Measurements from ENCODE around the gene PPP1R14C.
"Not testable (repeated sequence)": the region's sequence is repeated elsewhere in the genome, so short reads cannot be mapped to it uniquely, and the experiment has no call there.

PPP1R14C gene

DNA sequence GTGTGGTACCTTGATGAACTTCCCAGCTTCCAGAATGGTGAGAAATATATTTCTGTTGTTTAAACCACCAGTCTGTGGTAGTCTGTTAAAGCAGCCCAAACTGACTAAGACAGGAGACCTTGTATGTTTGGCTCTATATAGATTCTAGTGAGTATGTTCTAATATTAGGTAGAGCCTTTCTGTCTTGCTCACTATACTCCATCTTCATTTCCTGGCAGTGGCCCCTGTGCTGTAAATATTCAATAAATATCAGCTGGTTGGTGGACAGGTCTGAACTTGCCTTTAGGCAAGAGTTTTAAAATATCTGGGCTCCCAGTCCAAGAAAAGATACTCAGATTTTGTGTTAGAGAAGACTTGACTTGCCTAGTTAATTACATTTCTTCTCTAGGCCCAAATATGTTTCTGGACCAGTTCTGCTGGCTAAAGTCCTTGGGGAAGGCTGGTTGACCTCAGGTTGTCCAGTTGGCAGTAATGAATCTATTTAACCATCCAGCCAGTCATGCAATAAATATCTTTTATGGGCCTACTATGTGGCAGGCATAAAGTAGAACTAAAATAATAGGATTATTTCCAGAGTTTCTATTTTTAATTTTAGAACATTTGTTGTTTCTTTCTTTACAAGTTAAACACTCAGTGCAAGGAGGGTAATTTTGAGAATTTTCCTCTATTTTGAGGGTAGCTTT lies 22.3 kb downstream of the PPP1R14C start:
- in situ Hi-C loops (cut with MboI; ENCODE audit: low sequenced_read_pairs), result no loop called here

DNA sequence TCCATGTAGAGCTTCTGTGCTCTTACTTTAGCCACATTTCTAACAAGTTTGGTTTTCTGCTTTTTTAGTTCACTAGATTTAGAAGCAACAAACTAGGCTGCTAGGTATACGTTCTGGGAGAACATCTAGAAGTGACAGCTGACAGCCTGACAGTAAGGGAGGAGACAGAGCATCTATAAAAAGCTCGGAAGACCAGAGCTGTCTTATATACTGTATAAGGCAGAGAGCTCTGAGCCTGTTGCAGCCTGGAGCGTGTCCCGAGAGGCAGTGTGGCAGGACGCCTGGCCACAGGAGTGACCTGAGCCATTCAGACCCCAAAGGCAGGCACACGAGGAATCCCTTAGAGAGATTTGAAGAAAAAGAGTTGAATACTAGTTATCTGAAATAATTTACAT lies 24.6 kb downstream of the PPP1R14C start:
- in situ Hi-C loops (cut with MboI; ENCODE audit: low sequenced_read_pairs), result no loop called here

DNA sequence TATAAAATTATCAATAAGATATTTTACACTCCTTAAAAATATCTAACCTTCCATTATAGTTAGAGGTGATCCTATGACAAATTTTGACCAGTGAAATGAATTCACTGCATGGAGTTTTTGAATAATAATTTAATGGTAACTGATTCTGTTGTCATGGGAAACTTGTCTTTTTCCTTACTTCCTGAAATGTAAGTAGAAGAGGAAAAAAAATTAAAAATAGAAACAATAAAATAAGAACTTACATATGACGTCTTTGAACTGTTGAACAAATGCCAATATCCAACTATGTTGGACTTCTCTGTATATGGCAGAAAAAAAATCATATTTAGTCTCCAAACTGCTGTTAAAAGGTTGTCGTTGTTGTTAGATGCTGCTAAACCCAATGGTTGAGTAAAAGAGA lies 26.3 kb downstream of the PPP1R14C start:
- in situ Hi-C loops (cut with MboI; ENCODE audit: low sequenced_read_pairs), result no loop called here

DNA sequence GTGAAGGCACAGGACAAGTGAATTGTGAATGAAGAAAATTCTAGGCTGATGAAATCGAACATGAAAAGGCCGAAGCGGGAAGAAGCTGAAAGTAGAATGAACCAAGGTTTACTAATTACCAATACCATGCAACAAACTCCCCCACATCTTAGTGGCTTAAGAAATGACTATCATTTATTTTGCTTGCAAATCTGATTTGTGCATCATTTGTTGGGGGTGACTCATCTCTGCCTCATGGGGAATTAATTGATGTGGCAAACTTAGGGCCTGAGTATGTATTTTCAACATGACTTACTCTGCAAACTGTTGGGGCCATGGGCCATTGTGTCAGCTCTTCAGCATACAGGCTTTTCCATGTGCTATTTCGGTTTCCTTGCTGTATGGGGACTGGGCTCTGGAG lies 26.8 kb downstream of the PPP1R14C start:
- in situ Hi-C loops (cut with MboI; ENCODE audit: low sequenced_read_pairs), result no loop called here

DNA sequence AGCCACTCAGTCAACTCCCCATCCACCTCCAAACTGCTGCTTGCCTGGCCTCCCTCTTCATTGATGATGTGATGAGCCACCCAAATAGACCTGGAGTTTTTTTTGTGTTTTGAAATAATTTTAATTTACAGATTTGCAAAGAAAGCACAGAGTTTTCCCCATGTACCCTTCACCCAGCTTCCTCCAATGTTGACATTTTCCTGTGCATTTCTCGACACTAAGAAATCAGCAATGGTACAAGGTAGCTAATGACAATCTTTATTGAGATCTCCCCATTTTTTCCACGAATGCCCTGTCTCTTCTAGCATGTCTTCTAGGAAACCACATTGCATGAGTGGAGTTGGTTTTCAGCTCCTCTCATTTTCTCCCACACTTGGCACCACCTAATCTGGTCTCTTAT lies 30.1 kb downstream of the PPP1R14C start:
- in situ Hi-C loops (cut with MboI; ENCODE audit: low sequenced_read_pairs), result no loop called here

DNA sequence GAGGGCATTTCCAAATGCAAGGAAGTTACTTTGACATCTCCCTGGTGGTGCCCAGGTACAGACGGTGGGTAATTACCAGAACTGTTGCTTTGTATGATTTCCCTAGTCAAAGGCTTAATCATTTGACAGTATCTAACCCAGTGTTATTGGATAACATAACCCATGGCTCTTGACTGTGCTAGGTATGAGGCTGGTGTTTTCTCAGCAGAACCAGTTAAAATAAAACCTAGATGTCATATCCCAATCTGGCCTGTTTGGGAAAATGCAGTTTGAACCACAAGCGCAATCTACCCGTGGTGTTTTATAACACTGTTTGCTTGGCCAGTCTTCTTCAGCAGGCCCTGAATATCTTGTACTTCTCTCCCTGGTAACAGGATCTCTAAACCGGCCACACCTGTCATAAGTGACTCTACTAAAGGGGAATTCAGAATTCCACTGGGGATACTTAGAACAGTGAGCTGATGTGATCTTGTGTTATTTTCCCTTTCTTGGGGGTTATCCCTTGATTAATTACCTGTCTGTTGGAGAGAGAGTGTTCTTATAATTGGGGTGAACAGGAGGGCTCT lies 32.8 kb downstream of the PPP1R14C start:
- in situ Hi-C loops (cut with MboI; ENCODE audit: low sequenced_read_pairs), result no loop called here

DNA sequence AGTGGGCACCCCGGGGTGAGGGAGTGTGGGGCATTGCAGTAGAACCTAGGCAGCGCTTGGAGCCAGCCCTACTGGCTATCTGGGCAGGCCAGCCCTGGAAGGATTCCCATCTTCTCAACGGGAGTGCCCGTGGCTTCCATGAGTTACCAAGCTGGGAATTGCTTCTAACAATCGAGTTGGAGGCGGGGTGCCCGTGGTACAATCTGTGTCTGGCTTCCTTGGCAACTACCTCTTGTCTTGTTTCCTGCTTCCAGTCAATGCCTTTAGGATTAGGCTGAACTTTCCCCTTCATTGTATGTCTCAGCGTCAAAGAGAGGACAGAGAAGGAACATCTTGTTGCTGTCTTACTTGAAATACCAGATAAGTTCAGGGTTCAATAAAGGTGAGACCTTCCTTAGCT lies 33.3 kb downstream of the PPP1R14C start:
- in situ Hi-C loops (cut with MboI; ENCODE audit: low sequenced_read_pairs), result no loop called here

DNA sequence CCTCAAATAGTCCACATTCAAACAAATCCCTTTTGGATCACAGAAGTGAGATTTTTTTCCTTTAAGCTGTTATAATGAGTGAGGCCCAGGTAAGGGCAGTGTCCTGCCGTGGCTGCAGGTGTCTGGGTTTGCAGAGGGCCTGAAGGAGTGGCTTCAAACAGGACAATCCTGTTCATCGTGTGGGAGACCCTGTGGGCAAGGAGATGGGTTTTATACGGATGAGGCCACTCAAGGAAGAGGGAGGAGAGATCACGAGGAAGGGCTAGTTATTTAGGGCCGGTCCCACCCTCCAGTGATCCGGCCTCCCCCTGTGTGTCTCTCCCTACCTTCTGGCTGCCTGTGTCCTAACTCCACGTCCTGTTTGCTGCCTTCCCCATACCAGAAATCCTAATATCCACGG lies 33.8 kb downstream of the PPP1R14C start:
- in situ Hi-C loops (cut with MboI; ENCODE audit: low sequenced_read_pairs), result no loop called here

DNA sequence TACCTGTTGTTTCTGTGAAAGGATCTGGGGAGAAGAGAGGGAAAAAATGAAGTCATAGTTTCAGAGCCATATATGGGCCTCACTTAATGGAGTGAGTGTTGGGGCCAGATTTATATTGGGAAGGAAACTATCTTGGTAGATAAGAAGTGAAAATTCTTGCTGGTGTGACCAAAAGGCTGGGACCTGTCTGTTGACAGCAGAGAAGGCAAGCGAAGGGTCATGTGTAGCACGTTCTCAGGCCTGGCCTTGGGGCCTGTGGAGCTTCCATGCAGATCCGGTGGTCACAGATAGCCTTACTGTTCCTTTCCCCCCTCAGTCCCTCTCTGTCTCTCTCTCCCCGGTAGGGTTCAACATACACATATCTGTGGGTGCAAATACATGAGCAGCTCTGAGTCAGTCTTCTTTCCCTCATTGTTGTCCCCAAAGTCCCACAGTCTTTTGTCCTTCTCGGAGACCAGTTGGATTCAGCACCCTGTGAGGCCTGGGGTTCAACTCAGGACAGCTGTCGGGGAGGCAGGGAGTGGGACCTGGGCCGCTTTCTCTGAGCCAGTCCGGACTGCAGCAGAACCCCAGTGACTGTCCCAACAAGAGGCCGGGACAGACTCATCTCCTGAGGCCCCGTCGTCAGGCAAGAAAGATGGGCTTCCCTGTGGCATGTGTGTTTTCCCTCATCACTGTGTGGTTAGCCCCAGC lies 34.6 kb downstream of the PPP1R14C start:
- in situ Hi-C loops (cut with MboI; ENCODE audit: low sequenced_read_pairs), result no loop called here

DNA sequence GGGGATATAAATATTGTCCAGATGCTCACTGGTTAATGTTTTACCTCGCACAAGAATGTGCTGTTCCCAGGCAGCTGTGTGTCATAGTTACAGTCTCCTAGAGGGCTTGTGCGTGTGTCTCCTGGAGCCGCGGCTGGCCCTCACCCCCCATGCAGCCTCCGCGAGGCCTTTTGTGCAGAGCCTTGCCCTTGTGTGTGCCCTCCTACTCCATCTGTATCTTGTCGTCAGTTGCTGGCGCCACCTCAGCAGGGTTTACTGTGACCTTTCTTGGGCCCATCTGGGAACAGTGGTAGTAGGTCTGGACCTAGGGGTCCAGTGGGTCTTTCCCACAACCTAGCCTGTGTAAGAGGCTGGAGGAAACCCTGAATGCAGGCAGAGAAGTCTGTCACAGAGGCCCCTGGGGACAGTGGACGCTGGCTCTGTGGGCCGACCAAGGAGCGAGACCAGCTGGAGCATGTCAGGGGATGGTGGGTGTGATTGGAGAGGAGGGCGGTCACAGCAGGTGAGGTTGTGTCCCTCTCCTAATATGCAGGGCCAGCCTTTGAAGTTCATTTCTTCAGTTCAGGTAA lies 35.2 kb downstream of the PPP1R14C start:
- in situ Hi-C loops (cut with MboI; ENCODE audit: low sequenced_read_pairs), result no loop called here

DNA sequence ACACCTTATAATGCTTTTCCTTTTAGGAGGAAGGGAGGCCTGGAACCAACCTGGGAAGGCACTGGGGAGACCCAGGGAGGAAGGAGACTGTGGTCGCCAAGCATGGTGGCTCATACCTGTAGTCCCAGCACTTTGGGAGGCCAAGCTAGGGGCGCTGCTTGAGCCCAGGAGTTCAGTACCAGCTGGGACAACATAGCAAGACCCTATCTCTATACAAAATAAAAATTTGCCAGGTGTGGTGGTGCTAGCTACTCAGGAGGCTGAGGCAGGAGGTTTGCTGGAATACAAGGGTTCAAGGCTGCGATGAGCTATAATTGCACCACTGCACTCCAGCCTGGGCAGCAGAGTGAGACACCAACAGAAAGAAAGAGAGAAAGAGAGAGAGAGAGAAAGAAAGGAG lies 36.2 kb downstream of the PPP1R14C start:
- in situ Hi-C loops (cut with MboI; ENCODE audit: low sequenced_read_pairs), result no loop called here

DNA sequence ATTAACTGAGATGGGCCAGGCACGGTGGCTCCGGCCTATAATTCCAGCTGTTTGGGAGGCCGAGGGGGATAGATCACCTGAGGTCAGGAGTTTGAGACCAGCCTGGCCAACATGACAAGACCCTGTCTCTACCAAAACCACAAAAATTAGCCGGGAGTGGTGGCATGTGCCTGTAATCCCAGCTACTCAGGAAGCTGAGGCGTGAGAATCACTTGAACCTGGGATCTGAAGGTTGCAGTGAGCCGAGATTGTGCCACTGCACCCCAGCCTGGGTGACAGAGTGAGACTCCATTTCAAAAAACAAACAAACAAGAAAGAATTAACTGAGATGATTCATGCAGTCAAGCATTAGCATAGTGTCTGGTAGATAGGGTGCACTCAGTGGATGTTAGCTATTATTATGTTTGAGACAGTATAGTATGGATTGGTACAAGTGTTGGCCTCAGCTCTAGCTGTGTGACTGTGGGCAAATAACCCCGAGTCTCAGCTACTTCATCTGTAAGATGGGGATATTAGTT lies 37.1 kb downstream of the PPP1R14C start:
- in situ Hi-C loops (cut with MboI; ENCODE audit: low sequenced_read_pairs), result not testable (repeated sequence)

DNA sequence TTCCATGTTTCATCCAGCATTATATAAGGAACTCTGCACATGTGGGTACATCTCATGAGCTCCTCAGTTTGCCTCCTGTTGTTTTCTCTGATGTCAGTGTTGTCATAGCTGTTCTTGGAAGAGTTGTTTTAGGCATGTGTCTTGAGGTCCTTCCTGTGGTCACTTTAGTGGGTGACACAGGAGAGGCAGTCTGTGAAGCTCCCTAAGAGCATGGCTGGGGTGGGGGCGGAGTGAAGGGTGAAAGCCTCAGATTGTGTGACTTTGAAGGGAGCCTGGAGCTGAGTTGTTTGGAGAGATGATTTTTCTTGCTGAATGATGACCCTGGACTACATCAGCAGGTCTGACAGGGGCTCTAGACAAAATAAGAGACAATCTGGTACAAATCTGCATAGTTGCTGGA lies 37.7 kb downstream of the PPP1R14C start:
- in situ Hi-C loops (cut with MboI; ENCODE audit: low sequenced_read_pairs), result no loop called here

DNA sequence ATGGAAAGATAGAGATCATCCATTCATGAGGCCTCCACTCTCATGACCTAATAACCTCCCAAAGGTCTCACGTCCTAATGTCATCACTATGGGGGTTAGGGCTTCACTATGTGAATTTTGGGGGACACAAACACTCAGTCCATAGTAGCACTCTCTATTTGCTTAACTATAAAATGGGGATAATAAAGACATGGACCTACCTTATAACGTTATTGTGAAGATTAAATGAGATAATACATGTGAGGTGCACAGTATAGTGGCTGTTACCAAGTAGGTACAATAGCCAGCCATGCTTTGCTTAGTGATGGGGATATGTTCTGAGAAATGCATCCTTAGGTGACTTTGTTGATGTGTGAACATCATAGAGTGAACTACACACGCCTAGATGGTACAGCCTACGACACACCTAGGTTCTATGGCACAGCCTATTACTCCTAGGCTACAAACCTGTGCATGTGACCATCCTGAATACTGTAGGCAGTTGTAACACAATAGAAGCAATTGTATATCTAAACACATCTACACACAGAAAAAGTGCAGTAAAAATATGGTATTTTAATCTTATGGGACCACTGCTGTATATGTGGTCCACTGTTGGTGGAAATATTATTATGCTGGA lies 39.7 kb downstream of the PPP1R14C start:
- in situ Hi-C loops (cut with MboI; ENCODE audit: low sequenced_read_pairs), result no loop called here

DNA sequence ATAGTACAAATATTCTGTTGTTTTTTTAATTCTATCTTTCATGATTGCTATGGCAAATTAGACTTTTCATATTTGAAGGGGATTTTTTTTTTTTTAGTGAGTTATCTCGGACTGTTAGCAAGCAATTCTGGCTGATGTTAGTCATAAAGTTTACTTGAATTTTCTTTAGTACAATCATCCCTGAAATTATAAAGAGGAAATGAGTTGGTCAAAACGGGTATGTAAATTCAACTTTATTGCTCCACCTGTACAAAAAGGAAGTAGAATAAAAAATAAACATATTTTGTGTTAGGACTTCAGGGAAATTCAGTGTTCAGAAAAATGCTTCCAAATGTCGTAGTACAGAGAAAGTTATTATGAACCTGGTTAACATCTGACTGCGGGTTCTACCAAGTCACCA lies 40.3 kb downstream of the PPP1R14C start:
- in situ Hi-C loops (cut with MboI; ENCODE audit: low sequenced_read_pairs), result no loop called here

DNA sequence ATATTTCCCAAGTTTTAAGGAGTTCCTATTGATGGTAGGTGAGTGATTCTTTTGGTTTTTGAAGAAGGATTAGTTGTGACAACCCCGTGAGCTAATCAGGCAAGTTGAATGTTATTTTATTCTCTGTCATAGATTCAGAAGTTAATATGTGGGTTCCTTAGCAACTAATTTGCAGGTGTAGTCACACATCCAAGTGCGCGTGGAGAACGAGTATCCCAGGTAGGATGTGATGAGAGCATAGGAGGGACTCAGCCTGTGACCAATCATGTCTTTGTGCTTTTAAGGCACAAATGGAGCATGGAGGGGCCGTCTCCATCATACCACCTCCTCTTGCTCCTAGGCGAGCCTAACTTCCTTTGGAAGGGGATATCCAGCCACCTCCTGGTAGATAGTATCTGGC lies 41.1 kb downstream of the PPP1R14C start:
- in situ Hi-C loops (cut with MboI; ENCODE audit: low sequenced_read_pairs), result no loop called here

DNA sequence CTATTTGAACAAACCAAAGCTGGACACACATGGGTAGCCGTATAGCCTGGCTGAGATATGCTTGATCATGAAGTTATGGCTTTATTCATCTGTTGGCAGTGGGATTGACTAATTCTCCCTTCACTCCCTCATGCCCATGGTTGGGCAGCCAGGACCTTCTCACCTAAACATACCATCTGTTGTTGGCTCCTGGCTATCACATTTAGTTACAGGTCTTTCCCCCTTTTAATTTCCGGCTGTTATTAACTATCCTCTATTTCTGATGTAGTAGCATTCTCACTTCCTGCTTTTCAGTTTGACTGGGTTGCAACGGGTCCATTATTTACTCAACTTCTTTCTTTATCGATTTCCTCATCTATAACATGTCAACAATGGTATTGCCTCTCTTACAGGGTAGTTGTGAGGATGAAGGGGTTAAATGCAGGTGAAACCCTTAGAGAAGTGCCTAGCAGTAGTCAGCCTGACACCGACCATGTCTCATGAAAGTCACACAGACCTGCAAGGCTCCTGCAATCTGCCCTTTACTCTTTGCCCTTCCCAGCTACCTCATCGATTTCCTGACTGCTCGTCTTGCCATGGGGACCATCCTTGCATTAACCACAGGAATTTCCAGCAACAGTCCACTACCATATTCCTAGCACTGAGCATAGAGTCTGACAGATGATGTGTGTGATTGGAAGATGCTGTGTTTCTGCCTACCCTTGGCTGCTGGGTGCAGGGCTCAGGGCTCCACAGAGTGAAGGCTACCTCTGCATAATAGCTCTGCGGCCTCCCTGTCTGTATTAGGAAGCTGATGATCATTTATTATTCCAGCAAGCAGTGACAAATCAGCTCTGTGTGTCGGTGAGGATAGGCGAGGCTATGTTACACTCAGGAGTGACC lies 42.2 kb downstream of the PPP1R14C start:
- in situ Hi-C loops (cut with MboI; ENCODE audit: low sequenced_read_pairs), result no loop called here

DNA sequence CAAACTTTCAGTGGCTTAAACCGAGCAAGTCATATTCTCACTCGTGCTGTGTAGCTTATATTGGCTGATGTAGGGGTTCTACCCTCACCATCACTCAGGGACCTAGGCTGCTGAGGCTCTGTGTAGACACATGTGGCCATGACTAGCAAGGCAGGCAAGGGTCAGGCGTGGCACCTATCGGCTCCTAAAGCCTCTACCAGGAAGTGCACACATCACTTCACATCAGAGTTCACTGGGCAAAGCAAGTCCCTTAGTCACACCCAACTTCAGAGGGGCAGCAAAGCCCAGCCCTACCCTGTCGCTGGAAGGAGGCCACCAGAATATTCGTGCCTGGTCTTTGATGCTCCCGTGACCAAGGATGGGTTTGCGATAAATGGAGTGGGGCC lies 42.9 kb downstream of the PPP1R14C start:
- in situ Hi-C loops (cut with MboI; ENCODE audit: low sequenced_read_pairs), result no loop called here

DNA sequence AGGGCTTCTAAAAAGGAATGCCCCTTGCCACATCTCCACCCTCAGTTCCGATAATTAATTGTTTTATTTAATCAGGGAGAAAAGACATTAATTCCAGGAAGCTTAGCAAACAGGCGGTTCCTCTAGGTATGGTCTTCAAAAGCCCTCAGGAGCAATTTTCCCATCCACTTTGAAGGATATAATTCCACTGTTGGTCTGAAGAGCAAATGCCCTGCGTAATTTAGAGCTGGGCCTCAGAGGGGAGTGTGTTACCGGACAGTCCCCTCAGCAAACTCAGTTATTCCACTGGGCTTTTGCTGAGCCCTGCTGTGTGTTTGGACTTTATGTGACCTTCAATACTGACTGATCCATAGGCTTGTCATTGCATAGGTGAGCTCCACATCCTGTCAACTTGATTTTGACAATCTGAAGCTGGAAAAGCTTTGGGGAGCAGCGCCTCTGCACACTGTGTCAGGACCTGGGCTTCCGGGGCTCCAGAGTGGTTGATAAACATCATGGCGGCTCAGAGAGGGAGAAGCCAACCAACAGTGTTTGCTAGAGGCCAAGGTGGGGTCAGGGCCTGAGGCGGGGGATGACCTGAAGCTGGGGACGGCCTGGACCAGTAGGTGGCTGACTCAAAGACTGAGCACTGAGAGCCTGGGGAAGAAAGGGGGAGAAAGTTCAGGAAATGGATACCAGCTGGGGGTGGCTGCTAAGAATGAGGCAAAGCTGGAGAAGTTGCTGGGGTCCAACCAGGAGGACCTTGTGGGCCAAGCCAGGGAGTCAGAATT lies 43.5 kb downstream of the PPP1R14C start:
- in situ Hi-C loops (cut with MboI; ENCODE audit: low sequenced_read_pairs), result no loop called here

DNA sequence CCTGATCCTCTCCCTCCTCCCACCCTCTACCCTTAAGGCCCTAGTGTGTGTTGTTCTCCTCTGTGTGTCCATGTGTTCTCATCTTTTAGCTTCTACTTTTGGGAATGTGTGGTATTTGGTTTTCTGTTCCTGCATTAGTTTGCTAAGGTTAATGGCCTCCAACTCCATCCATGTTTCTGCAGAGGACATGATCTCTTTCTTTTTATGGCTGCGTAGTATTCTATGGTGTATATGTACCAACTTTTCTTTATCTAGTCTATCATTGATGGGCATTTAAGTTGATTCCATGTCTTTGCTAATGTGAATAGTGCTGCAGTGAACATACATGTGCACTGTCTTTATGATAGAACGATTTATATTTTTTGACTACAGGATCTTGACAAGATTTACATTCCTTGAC lies 44.6 kb downstream of the PPP1R14C start:
- in situ Hi-C loops (cut with MboI; ENCODE audit: low sequenced_read_pairs), result not testable (repeated sequence)
